H9 (cell line): ENCODE results near the gene FAM227B. TPM values are rescaled to one million over a fixed set of nuclear protein-coding genes. Genes with fewer than 3 reads are reported as not detected.

ENCODE experiments used
- DNase-seq: peaks from one replicate; pipeline ENCODE4 v3.0.0-alpha.2; 2017
- H2AFZ ChIP-seq: one replicate; pipeline ENCODE4 v1.6.1; 2013; ENCODE audit warnings: mild to moderate bottlenecking, low read length, control low read depth, moderate library complexity
- H2AK5ac ChIP-seq: 2 replicates; pipeline ENCODE4 v1.6.1; 2013; ENCODE audit warnings: low read length, control low read depth, mixed read lengths; ENCODE audit not compliant: insufficient read length
- H2BK120ac ChIP-seq: one replicate; pipeline ENCODE4 v1.6.1; 2013; ENCODE audit warnings: low read depth, mild to moderate bottlenecking, low read length, control low read depth, inconsistent platforms; ENCODE audit not compliant: poor library complexity, severe bottlenecking
- H2BK12ac ChIP-seq: 2 replicates; pipeline ENCODE4 v1.6.1; 2013; ENCODE audit warnings: low read length, control low read depth, mixed read lengths, low read depth; ENCODE audit not compliant: insufficient read length
- H2BK15ac ChIP-seq: 2 replicates; pipeline ENCODE4 v1.6.1; 2013; ENCODE audit warnings: low read depth, low read length, control low read depth
- H2BK20ac ChIP-seq: one replicate; pipeline ENCODE4 v1.6.1; 2013; ENCODE audit warnings: low read depth, mild to moderate bottlenecking, low read length, control low read depth, inconsistent platforms; ENCODE audit not compliant: poor library complexity, severe bottlenecking
- H2BK5ac ChIP-seq: 2 replicates; pipeline ENCODE4 v1.6.1; 2013; ENCODE audit warnings: low read length, control low read depth, mixed read lengths; ENCODE audit not compliant: insufficient read length
- H3K14ac ChIP-seq: 2 replicates; pipeline ENCODE4 v1.6.1; 2013; ENCODE audit warnings: low read length, control low read depth; ENCODE audit not compliant: insufficient read depth
- H3K18ac ChIP-seq: 2 replicates; pipeline ENCODE4 v1.6.1; 2013; ENCODE audit warnings: low read depth, mild to moderate bottlenecking, mixed read lengths, low read length, control low read depth; ENCODE audit not compliant: insufficient read length
- H3K23ac ChIP-seq: 2 replicates; pipeline ENCODE4 v1.6.1; 2013; ENCODE audit warnings: low read length, control low read depth, mixed read lengths, low read depth; ENCODE audit not compliant: insufficient read length
- H3K23me2 ChIP-seq: 2 replicates; pipeline ENCODE4 v1.6.1; 2013; ENCODE audit warnings: low read depth, mild to moderate bottlenecking, mixed read lengths, low read length, control low read depth; ENCODE audit not compliant: insufficient read length, poor library complexity, severe bottlenecking
- H3K27ac ChIP-seq: 2 replicates; pipeline ENCODE4 v1.5.1; 2013; ENCODE audit warnings: low read length, control low read depth, mixed read lengths, low read depth; ENCODE audit not compliant: insufficient read length
- H3K27me3 ChIP-seq: 2 replicates; pipeline ENCODE4 v1.6.1; 2013; ENCODE audit warnings: low read length, control low read depth, inconsistent platforms; ENCODE audit not compliant: insufficient read depth
- H3K4ac ChIP-seq: 2 replicates; pipeline ENCODE4 v1.6.1; 2013; ENCODE audit warnings: low read depth, mild to moderate bottlenecking, control low read depth, inconsistent platforms, low read length, moderate library complexity
- H3K4me1 ChIP-seq: 2 replicates; pipeline ENCODE4 v1.6.1; 2013; ENCODE audit warnings: low read length, control low read depth, inconsistent platforms; ENCODE audit not compliant: insufficient read depth
- H3K4me2 ChIP-seq: 2 replicates; pipeline ENCODE4 v1.6.1; 2013; ENCODE audit warnings: low read length, control low read depth, mixed read lengths; ENCODE audit not compliant: insufficient read length, insufficient read depth
- H3K56ac ChIP-seq: 2 replicates; pipeline ENCODE4 v1.6.1; 2013; ENCODE audit warnings: low read depth, mild to moderate bottlenecking, mixed read lengths, low read length, control low read depth; ENCODE audit not compliant: insufficient read length
- H3K79me1 ChIP-seq: 2 replicates; pipeline ENCODE4 v1.6.1; 2013; ENCODE audit warnings: low read depth, mild to moderate bottlenecking, moderate library complexity, low read length, control low read depth, inconsistent platforms; ENCODE audit not compliant: insufficient read depth, poor library complexity, severe bottlenecking
- H3K79me2 ChIP-seq: 2 replicates; pipeline ENCODE4 v1.6.1; 2013; ENCODE audit warnings: low read length, control low read depth, inconsistent platforms; ENCODE audit not compliant: insufficient read depth
- H3K9ac ChIP-seq: 2 replicates; pipeline ENCODE4 v1.6.1; 2013; ENCODE audit warnings: low read length, control low read depth, mixed read lengths; ENCODE audit not compliant: insufficient read length; ENCODE audit errors: extremely low read depth
- H3K9me3 ChIP-seq: one replicate; pipeline ENCODE4 v1.6.1; 2013; ENCODE audit warnings: low read depth, low read length, inconsistent platforms; ENCODE audit not compliant: control insufficient read depth
- H3T11ph ChIP-seq: one replicate; pipeline ENCODE4 v1.6.1; 2013; ENCODE audit warnings: mild to moderate bottlenecking, low read length, control low read depth, inconsistent platforms
- H4K20me1 ChIP-seq: one replicate; pipeline ENCODE4 v1.6.1; 2013; ENCODE audit not compliant: control insufficient read depth, insufficient read length, insufficient read depth
- H4K5ac ChIP-seq: 2 replicates; pipeline ENCODE4 v1.6.1; 2013; ENCODE audit warnings: low read depth, mild to moderate bottlenecking, mixed read lengths, low read length, control low read depth; ENCODE audit not compliant: insufficient read length
- H4K8ac ChIP-seq: replicated peaks from 2 replicates; pipeline ENCODE4 v1.6.1; 2013; ENCODE audit warnings: low read length, control low read depth, mixed read lengths, low read depth; ENCODE audit not compliant: insufficient read length
- H4K91ac ChIP-seq: 2 replicates; pipeline ENCODE4 v1.6.1; 2013; ENCODE audit warnings: low read depth, mild to moderate bottlenecking, moderate library complexity, mixed read lengths, low read length, control low read depth; ENCODE audit not compliant: insufficient read length
- H3K27ac Mint-ChIP-seq, 3 experiments: 2 replicates in 2 of 3; 3 replicates in 1 of 3; pipeline ENCODE4 v1.8.0; 2020 to 2021; ENCODE audit warnings: mixed read lengths in 3 of 3, mild to moderate bottlenecking in 1 of 3, moderate library complexity in 1 of 3
- H3K27me3 Mint-ChIP-seq: 2 replicates; pipeline ENCODE4 v1.8.0; 2021; ENCODE audit warnings: low read depth, mild to moderate bottlenecking, moderate library complexity, mixed read lengths
- H3K36me3 Mint-ChIP-seq, 3 experiments: 2 replicates in 2 of 3; 3 replicates in 1 of 3; pipeline ENCODE4 v1.8.0; 2020 to 2021; ENCODE audit warnings: low read depth in 3 of 3, mixed read lengths in 3 of 3; ENCODE audit not compliant: insufficient read depth in 1 of 3
- H3K4me1 Mint-ChIP-seq, 2 experiments: 2 replicates each; pipeline ENCODE4 v1.8.0; 2020; ENCODE audit warnings: mixed read lengths in 2 of 2
- H3K4me3 Mint-ChIP-seq, 2 experiments: 2 replicates in 1 of 2; 3 replicates in 1 of 2; pipeline ENCODE4 v1.8.0; 2020 to 2021; ENCODE audit warnings: mild to moderate bottlenecking in 2 of 2, mixed read lengths in 2 of 2, moderate library complexity in 1 of 2
- H3K9me3 Mint-ChIP-seq, 2 experiments: 2 replicates in 1 of 2; 3 replicates in 1 of 2; pipeline ENCODE4 v1.8.0; 2020; ENCODE audit warnings: mild to moderate bottlenecking in 2 of 2, mixed read lengths in 2 of 2, moderate library complexity in 1 of 2
- WGBS: extraction: QIAGEN DNeasy Blood & Tissue Kit; methylation state at CpG from one replicate; pipeline ENCODE4 v1.1.7; 2013; ENCODE audit warnings: missing lambda C conversion rate, low lambda C conversion rate, mixed read lengths; ENCODE audit not compliant: insufficient read length; ENCODE audit errors: extremely low coverage; 5-methylcytosine and 5-hydroxymethylcytosine counted together
- total RNA-seq: library from RNA; stranded (reverse); gene quantifications from 2 replicates; pipeline ENCODE4 v1.2.1, GENCODE V29; 2021
- TF ChIP-seq, protein P1 (sequence below): fragments of 200-600 bp; sonication (generic); conservative IDR thresholded peaks from 3 replicates; pipeline ENCODE4 v1.8.0; 2021; ENCODE audit warnings: antibody characterized with exemption, mild to moderate bottlenecking

The FAM227B gene
- total RNA-seq, 1 experiment from 2014 or later, result 5.5 TPM

DNA sequence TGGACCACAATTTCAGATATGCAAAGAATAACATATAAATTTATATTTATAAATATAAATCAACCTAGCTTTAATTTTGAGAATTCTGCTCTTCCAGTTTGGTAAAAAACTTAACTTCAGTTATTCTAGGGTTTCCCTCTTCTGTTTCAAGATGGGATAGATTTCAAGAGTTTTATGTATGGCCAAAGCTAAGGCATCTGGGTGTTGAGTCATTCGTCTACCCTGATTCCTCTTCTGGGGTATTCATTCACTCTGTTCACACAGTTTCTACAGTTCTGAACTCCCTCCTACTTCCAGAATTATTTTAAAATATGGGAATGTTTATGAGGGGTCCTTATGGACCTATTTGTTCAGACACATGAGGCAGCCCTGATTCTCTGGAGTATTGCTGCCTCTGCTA, 201.8 kb downstream of the FAM227B start:
- Histone ChIP-seq H4K20me1 (no peaks in the 10 kb centered on the region), H2BK5ac (no peak overlapping the region), H3K79me1 (no peaks in the 10 kb centered on the region), H3K27ac (no peak overlapping the region), H3K27me3 (no peaks in the 10 kb centered on the region), H3K79me2 (no peaks in the 10 kb centered on the region), H3K4ac (no peak overlapping the region), H3K4me1 (no peaks in the 10 kb centered on the region; the same call in 1 of the 2 replicates), H2AFZ (no peak overlapping the region), H3K23ac (no peak overlapping the region), H2BK12ac (no peak overlapping the region), H3K14ac (no peak overlapping the region), H4K5ac (no peak overlapping the region), H2BK120ac (no peak overlapping the region), H3K56ac (no peak overlapping the region), H4K91ac (no peak overlapping the region), H3K23me2 (no peaks in the 10 kb centered on the region), H3K4me2 (no peak overlapping the region), H2BK20ac (no peak overlapping the region), H3K9ac (no peak overlapping the region), H2AK5ac (no peak overlapping the region), H4K8ac (no peak overlapping the region), H3K18ac (no peak overlapping the region), H3K9me3 (no peaks in the 10 kb centered on the region), H2BK15ac (no peak overlapping the region), H3T11ph (no peak overlapping the region)
- Mint-ChIP-seq H3K36me3 (no peaks in the 10 kb centered on the region), H3K9me3 (no peaks in the 10 kb centered on the region), H3K27me3 (no peaks in the 10 kb centered on the region), H3K4me1 (peaks cover 3 to 5% of the 10 kb centered on the region in 2 experiments; a peak in 3 of 4 replicates), H3K27ac (no peak overlapping the region), H3K4me3 (no peak overlapping the region)
- DNase-seq, result no peak
- TF ChIP-seq, protein P1, sequence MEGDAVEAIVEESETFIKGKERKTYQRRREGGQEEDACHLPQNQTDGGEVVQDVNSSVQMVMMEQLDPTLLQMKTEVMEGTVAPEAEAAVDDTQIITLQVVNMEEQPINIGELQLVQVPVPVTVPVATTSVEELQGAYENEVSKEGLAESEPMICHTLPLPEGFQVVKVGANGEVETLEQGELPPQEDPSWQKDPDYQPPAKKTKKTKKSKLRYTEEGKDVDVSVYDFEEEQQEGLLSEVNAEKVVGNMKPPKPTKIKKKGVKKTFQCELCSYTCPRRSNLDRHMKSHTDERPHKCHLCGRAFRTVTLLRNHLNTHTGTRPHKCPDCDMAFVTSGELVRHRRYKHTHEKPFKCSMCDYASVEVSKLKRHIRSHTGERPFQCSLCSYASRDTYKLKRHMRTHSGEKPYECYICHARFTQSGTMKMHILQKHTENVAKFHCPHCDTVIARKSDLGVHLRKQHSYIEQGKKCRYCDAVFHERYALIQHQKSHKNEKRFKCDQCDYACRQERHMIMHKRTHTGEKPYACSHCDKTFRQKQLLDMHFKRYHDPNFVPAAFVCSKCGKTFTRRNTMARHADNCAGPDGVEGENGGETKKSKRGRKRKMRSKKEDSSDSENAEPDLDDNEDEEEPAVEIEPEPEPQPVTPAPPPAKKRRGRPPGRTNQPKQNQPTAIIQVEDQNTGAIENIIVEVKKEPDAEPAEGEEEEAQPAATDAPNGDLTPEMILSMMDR, result no peak
- WGBS, result no CpG with 5 or more reads among the region's 1 CpG
